H1 (cell line): Measurements from ENCODE around the gene C16orf95.

Source experiments
- CHD2 ChIP-seq: IDR thresholded peaks from 2 replicates; pipeline ENCODE4 v1.6.1; 2012; ENCODE audit warnings: low read length, improper control_type of control experiment
- CTCF ChIP-seq, 3 experiments: IDR thresholded peaks; 1 replicate in 2 of 3; 2 replicates in 1 of 3; pipeline versions ENCODE4 v1.5.1 to v1.6.1; 2011; ENCODE audit warnings: low read length in 3 of 3, mild to moderate bottlenecking in 3 of 3, inconsistent platforms in 2 of 3, low read depth in 1 of 3, moderate library complexity in 1 of 3; ENCODE audit not compliant: insufficient read depth in 1 of 3; ENCODE audit errors: control extremely low read depth in 1 of 3
- E2F6 ChIP-seq: IDR thresholded peaks from 2 replicates; pipeline ENCODE4 v1.6.1; 2012; ENCODE audit warnings: inconsistent platforms
- EZH2 ChIP-seq: fragments of 200-600 bp; sonication (generic); IDR thresholded peaks from 2 replicates; pipeline ENCODE4 v1.7.1; 2012; ENCODE audit warnings: low read depth, mild to moderate bottlenecking, moderate library complexity, low read length, inconsistent platforms; ENCODE audit not compliant: severe bottlenecking
- HDAC6 ChIP-seq: IDR thresholded peaks from one replicate; pipeline ENCODE4 v1.7.1; 2012; ENCODE audit warnings: low read depth, mild to moderate bottlenecking, inconsistent platforms, low read length, moderate library complexity
- POLR2AphosphoS5 ChIP-seq: IDR thresholded peaks from 2 replicates; pipeline ENCODE4 v1.6.1; 2011; ENCODE audit warnings: low read depth, low read length
- POU5F1 ChIP-seq: IDR thresholded peaks from 2 replicates; pipeline ENCODE4 v1.6.1; 2011; ENCODE audit warnings: low read depth, mild to moderate bottlenecking, low read length, moderate library complexity
- RXRA ChIP-seq: IDR thresholded peaks from 2 replicates; pipeline ENCODE4 v1.6.1; 2011; ENCODE audit warnings: low read depth, mild to moderate bottlenecking, low read length, moderate library complexity; ENCODE audit not compliant: insufficient read depth
- SP2 ChIP-seq: IDR thresholded peaks from 2 replicates; pipeline ENCODE4 v1.6.1; 2012; ENCODE audit warnings: mild to moderate bottlenecking, low read length, inconsistent platforms
- USF2 ChIP-seq: IDR thresholded peaks from 2 replicates; pipeline ENCODE4 v1.6.1; 2011; ENCODE audit warnings: low read length, improper control_type of control experiment

- TF ChIP-seq CTCF (IDR thresholded peaks at IDR 0.05; ENCODE audit: control extremely low read depth in 1 of 3, insufficient read depth in 1 of 3, low read depth in 1 of 3, low read length in 3 of 3) = no peak
- no peak for TF ChIP-seq EZH2
- no peak for TF ChIP-seq POLR2AphosphoS5
- TF ChIP-seq HDAC6 = no peak
- no peak for TF ChIP-seq USF2
- TF ChIP-seq CHD2 = no peak
- no peak for TF ChIP-seq SP2
- TF ChIP-seq POU5F1 = no peak
- TF ChIP-seq RXRA = no peak
- TF ChIP-seq E2F6 = no peak
These were observed 7.3 kb downstream of the C16orf95 start for GRCh38 chr16:87309620-87310525.
